ENCODE results near the gene OR2A25.

Gene OR2A25

GRCh38 chr7:144074374-144074773, 4.8 kb downstream of the OR2A25 start:
- no peak for DNase-seq (ENCODE audit: low spot score)

GRCh38 chr7:144085978-144086377, 16.4 kb downstream of the OR2A25 start, which contains the start of gene OR2A12:
TSS of gene OR2A12 (plus strand) at chr7:144086278. CDS start at chr7:144095108, 8,830 bp downstream.
- DNase-seq (ENCODE audit: low spot score), result no peak

GRCh38 chr7:144086730-144087129, 17.1 kb downstream of the OR2A25 start:
- no peak for DNase-seq (ENCODE audit: low spot score)

GRCh38 chr7:144087230-144087629, 17.6 kb downstream of the OR2A25 start:
- DNase-seq (ENCODE audit: low spot score), result no peak

- DNase-seq (ENCODE audit: low spot score), result no peak
Measured at GRCh38 chr7:144090667-144091066, 21.1 kb downstream of the OR2A25 start.

- DNase-seq (ENCODE audit: low spot score), result no peak
Measured at GRCh38 chr7:144098776-144099175, 29.2 kb downstream of the OR2A25 start.

- DNase-seq (ENCODE audit: low spot score), result no peak
Measured at GRCh38 chr7:144100607-144101006, 31.0 kb downstream of the OR2A25 start.

GRCh38 chr7:144102041-144102440, 32.4 kb downstream of the OR2A25 start:
- DNase-seq (ENCODE audit: low spot score), result no peak

- DNase-seq (ENCODE audit: low spot score), result no peak
Measured at GRCh38 chr7:144105211-144105610, 35.6 kb downstream of the OR2A25 start.

- DNase-seq (ENCODE audit: low spot score), result no peak
Measured at GRCh38 chr7:144109283-144109682, 39.7 kb downstream of the OR2A25 start, which contains the start of gene OR2A2. TSS of gene OR2A2 (plus strand) at chr7:144109583. CDS start at chr7:144109583, 0 bp downstream.

- DNase-seq (ENCODE audit: low spot score), result no peak
Measured at GRCh38 chr7:144110272-144110671, 40.7 kb downstream of the OR2A25 start.

GRCh38 chr7:144113651-144114050, 44.0 kb downstream of the OR2A25 start:
- no peak for DNase-seq (ENCODE audit: low spot score)

GRCh38 chr7:144118341-144118740, 48.7 kb downstream of the OR2A25 start:
- DNase-seq (ENCODE audit: low spot score), result no peak

GRCh38 chr7:144122876-144123275, 53.3 kb downstream of the OR2A25 start, which contains the start of gene OR2A14:
TSS of gene OR2A14 (plus strand) at chr7:144123176. CDS start at chr7:144129113, 5,937 bp downstream.
- no peak for DNase-seq (ENCODE audit: low spot score)
